Ovary (tissue), 3 donors: Measurements from ENCODE around the gene GUCY1A1.

ENCODE experiments used
- EP300 ChIP-seq: sonication (generic); formaldehyde crosslinking; IDR thresholded peaks from one replicate; pipeline ENCODE4 v1.6.1; 2017; ENCODE audit warnings: antibody characterized with exemption
- TF ChIP-seq, protein P1 (sequence below), 3 donors: fragments of 450-650 bp in 2 of 3; fragments of 200-600 bp in 1 of 3; IDR thresholded peaks; one replicate each; pipeline versions ENCODE4 v1.5.1 to v1.8.0; 2016 to 2022; ENCODE audit warnings: antibody characterized with exemption in 3 of 3, mild to moderate bottlenecking in 1 of 3
- donor health status: DM: no; HTN: no; CAD: no.

- TF ChIP-seq, protein P1, sequence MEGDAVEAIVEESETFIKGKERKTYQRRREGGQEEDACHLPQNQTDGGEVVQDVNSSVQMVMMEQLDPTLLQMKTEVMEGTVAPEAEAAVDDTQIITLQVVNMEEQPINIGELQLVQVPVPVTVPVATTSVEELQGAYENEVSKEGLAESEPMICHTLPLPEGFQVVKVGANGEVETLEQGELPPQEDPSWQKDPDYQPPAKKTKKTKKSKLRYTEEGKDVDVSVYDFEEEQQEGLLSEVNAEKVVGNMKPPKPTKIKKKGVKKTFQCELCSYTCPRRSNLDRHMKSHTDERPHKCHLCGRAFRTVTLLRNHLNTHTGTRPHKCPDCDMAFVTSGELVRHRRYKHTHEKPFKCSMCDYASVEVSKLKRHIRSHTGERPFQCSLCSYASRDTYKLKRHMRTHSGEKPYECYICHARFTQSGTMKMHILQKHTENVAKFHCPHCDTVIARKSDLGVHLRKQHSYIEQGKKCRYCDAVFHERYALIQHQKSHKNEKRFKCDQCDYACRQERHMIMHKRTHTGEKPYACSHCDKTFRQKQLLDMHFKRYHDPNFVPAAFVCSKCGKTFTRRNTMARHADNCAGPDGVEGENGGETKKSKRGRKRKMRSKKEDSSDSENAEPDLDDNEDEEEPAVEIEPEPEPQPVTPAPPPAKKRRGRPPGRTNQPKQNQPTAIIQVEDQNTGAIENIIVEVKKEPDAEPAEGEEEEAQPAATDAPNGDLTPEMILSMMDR (IDR thresholded peaks at IDR 0.05) = no peak
- no peak for TF ChIP-seq EP300
Measured at GRCh38 chr4:155659176-155659575, 7.5 kb upstream of the GUCY1A1 start.
